Thyroid gland (tissue), 4 donors: ENCODE results near the gene REM1.

Source experiments
- CTCF ChIP-seq, 6 experiments: fragments of 200-600 bp in 3 of 6; fragments of 450-650 bp in 3 of 6; sonication (generic) in 3 of 6; IDR thresholded peaks; one replicate each; pipeline ENCODE4 v1.5.1; 2016 to 2019; ENCODE audit warnings: antibody characterized with exemption in 6 of 6, mild to moderate bottlenecking in 2 of 6, inconsistent platforms in 1 of 6, moderate library complexity in 1 of 6
- POLR2A ChIP-seq, 2 donors: fragments of 450-650 bp; IDR thresholded peaks; one replicate each; pipeline ENCODE4 v1.6.1; 2017; ENCODE audit warnings: antibody characterized with exemption in 2 of 2, mild to moderate bottlenecking in 2 of 2, moderate library complexity in 1 of 2

GRCh38 chr20:31496761-31497295 is 21.7 kb downstream of the REM1 start:
- TF ChIP-seq CTCF (IDR thresholded peaks at IDR 0.05) (no peak), POLR2A (IDR thresholded peaks at IDR 0.05) (no peak)
